HG03196 (cell line): ENCODE data around the gene RAB26.

Experiments used
- ATAC-seq: cut with Tn5 transposase; IDR thresholded peaks from one replicate; pipeline ENCODE4 v1.9.1; 2021; ENCODE audit not compliant: unreplicated experiment

RAB26 gene

DNA sequence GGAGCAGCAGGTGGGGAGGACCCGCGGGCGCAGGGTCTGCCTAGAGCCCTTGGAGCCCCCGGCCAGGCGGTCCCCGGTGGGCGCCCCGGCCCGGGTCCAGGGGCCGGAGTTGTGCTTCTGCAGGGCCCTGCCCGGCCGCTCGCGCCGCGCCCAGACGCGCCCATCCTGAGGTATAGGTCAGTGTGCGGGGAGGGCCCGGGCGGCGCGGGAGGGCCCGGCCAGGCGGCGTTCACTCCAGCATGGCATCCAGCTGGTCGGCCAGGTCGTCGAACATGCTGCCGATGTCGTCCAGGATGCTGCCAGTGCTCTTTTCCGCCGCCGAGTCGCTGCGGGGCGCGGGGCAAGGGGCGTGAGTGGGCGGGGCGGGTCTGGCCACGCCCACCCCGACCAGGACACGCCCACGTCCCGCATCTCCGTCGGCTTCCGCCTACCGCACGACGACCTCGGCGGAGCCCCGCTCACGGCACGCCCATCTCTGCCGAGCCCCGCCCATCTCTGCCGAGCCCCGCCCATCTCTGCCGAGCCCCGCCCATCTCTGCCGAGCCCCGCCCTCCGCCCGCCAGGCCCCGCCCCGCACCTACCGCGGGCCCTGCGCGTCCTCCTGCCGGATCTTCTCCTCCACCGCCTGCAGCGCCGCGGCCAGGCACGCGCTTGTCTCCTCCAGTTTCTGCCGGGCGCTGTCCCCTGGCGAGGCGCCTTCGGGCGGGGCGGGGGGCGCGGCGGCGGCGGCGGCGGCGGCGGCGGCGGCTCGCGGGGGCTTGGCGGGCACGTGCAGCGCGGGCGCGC lies 30.1 kb downstream of the RAB26 start:
- no peak for ATAC-seq

DNA sequence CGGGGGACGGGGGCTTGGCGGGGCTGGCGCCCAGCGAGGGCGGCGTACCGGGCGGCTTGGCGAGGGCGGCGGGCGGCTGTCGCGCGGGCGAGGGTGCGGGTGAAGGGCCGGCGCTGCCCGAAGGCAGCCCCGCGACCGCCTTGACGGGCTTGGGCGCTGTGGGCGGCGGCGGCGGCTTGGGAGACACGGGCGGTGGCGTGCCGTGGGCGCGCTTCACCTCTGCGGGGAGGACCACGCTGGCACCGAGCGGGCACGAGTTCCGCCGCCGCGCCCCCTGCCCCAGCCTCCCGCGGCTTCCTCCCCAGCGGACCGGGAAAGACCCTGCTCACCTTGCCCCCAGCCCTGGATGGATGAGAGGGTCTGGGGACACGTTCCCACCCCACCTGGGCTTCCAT lies 30.7 kb downstream of the RAB26 start:
- ATAC-seq, result no peak

DNA sequence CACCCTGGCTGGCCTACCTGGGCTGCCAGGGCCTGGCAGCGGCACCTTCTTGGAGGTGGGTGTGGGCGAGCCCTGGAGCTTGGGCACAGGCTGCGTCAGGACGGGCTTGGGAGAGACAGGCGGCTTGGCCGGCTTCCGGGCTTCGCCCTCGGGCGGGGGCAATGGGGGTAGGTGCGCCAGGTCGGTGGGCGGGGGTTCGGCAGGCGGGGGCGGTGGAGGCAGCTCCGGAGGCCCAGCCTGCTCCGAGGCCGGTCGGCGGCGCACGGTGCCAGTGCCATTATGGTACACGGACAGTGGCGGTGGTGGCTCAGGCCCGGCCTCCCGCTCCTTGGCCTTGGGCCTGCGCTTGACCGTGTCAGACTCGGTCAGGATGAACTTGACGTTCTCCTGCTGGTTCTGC lies 31.2 kb downstream of the RAB26 start:
- no peak for ATAC-seq

DNA sequence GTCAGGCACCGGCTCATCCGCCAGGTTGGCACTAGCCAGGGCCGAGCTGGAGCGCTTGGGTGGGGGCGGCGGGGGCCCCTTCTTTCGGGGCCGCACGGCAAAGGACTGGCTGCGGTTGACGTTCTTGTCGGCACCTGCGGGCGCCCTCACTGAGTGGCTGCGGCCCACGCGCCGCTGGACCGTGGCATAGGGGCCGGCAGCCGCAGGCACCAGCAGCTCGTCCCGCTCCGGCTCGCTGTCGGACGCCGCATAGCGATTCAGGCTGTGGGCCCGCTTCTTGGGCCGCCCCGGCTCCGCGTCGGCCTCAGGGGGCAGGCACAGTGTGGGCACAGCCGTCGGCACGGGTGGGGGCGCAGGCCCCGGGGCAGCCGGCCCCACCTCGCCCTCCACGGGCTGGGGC lies 32.0 kb downstream of the RAB26 start:
- no peak for ATAC-seq

DNA sequence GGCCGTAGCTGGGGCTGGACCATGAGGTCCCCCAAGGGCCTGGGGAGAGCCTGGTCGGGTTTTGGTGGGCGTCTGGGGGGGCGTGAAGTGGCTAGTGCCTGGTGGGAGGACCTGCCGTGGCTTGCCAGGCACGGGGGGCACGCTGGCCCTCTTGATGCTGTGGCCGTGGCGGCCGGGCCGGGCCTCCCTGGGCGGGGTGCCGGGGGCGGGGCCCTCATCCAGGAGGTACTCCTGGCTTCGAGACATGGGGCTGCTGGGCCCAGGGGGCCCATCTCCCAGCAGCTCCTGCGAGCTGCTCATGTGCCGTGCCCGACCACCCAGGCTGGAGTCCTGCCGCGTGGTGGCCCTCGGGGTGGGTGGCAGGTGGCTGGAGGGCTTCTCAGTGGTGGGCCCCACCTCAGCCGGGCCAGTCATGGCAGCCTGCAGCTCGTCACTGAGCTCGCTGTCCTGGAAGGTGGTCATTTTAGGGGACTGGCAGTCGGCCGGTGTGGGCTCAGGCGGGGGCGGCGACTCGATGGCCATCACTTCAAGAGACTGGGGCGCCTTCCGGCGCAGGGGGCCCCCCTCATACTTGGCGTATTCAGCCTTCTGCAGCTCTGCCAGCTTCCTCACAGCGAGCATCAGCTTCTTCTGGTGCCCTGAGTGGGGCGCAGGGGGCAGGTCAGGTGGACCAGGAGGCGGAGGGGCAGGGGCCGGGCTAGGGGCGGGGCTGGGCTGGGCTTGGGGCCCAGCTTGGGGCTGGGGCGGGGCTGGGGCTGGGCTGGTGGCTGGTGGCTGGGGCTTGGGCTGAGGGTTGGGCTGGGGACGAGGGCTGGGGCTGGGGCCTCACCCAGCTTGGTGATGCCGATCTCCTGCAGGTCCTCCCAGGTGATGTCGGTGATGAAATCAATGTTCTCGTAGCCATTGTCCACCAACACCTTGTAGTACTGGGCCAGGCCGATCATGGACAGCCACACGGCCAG lies 32.8 kb downstream of the RAB26 start:
- no peak for ATAC-seq

- no peak for ATAC-seq
These were observed 33.5 kb downstream of the RAB26 start for GRCh38 chr16:2181952-2182351.

DNA sequence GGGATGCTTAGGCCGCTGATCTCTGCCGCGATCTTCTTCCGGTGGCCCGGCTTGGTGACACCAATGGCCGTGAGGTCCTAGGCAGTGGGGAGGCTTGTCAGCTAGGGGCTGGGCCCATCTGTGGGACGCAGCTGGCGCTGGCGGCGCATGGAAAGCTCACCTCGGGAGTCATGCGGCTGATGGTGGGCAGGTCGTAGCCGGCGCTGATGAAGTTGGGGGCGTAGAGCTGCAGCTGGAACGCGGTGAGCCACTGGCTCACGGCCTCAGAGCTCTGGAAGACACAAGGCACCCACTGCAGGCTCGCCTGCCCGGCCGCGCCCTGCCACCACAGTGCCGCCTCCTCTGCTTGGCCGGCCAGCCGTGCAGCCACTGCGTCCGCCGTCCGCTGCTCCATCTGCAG lies 35.2 kb downstream of the RAB26 start:
- ATAC-seq, result no peak

DNA sequence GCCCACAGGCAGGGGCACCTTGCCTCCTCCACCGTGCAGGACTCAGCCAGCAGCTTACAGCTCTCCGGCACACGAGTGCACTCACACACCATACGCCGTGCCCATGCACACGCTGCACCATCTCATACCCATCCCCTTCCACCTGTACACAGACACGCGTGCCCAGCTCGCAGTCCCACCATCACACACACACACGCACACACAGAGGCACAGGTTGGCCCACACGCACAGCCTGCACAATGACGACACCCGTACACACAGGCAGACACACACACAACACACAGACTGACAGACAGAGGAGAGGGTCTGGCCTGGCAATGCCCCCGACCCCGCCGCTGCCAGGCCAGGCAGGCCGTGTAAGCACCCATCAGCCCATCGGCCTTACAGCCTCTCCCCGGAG lies 35.9 kb downstream of the RAB26 start:
- no peak for ATAC-seq

DNA sequence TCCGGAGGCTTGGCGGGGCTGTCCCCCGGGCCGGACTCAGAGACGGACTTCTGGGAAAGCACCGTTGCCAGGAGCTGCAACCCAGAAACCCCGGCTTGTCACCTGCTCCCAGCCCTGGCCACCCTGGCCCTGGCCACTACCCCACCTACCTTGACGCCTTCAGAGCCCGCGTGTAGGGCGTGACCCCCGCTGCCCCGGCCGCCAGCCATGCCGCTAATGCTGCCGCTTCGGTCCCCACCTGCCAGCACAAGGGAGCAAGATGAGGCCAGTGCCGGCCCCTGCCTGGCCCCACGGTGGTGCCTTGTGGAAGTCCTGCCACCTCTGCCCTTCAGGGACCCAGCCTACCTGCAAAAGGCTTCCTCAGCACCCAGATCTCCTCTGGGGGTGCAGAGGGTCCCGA lies 36.5 kb downstream of the RAB26 start:
- no peak for ATAC-seq

GRCh38 chr16:2186064-2186463 lies 37.6 kb downstream of the RAB26 start:
- ATAC-seq, result no peak

DNA sequence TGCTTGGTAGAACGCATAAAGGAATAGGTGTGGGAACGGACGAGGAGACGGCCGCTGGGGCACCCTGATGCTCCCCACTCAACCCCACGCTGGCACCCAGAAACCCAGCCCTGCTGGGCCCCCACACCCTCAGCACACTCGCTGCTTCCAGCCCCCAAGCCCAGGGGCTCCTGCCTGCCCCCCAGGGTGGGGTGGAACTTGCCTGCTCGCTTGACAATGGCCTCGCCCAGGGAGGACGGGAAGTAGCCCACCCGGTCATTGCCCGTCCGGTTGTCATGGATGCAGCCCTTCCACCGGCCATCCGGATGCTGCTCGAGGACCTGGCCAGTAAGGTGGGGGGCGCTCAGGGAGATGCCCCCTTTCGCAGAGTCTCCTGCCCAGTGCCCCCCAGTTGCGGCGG lies 38.1 kb downstream of the RAB26 start:
- no peak for ATAC-seq

DNA sequence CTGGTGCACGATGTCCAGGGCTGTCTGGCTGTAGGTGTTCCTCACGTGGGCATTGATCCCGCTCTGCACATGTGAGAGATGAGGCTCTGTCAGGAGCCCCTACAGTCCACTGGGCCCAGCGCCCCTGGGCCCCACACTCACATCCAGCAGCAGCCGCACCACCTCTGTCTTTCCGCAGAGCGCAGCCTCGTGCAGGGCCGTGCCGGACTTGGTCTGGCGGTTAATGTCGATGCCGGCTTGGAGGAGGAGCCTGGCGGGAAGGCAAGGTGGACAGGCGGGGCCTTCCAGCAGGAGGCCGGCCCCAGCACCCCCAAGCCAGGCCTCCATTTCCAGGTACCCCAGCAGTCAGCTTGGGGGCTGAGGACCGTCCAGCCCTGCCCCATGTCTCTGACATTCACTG lies 38.8 kb downstream of the RAB26 start:
- ATAC-seq, result no peak

- ATAC-seq, result no peak
These were observed 40.0 kb downstream of the RAB26 start for GRCh38 chr16:2188395-2188794.

DNA sequence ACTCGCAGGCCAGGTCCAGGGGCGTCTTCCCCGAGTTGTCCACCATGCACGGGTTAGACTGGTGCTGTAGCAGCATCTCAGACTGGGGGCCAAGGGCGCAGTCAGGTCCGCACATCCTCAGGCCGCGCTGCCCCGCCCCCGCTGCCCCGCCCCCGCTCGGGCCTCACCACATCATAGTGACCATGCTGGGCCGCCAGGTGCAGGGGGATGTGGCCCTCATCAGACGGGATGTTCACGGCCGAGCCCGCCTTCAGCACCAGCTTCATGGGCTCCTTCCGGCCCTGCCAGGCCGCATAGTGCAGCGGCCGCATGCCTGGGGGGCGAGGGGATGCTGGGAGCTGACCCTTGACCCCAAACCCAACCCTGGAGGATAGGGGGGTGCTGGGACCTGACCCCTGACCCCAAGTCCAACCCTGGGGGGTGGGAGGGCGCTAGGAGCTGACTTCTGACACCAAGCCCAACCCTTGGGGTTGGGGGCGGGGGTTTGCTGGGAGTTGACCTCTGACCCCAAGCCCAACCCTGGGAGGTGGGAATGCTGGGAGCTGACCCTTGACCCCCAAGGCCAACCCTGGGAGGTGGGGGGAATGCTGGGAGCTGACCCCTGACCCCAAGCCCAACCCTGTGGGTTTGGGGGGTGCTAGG lies 40.9 kb downstream of the RAB26 start:
- no peak for ATAC-seq

- ATAC-seq, result no peak
These were observed 41.7 kb downstream of the RAB26 start for GRCh38 chr16:2190002-2190658.

- ATAC-seq, result no peak
These were observed 42.4 kb downstream of the RAB26 start for GRCh38 chr16:2190659-2191445.

- no peak for ATAC-seq
These were observed 43.0 kb downstream of the RAB26 start for GRCh38 chr16:2191446-2191706.

- ATAC-seq, result no peak
These were observed 45.9 kb downstream of the RAB26 start for GRCh38 chr16:2194166-2194834.

DNA sequence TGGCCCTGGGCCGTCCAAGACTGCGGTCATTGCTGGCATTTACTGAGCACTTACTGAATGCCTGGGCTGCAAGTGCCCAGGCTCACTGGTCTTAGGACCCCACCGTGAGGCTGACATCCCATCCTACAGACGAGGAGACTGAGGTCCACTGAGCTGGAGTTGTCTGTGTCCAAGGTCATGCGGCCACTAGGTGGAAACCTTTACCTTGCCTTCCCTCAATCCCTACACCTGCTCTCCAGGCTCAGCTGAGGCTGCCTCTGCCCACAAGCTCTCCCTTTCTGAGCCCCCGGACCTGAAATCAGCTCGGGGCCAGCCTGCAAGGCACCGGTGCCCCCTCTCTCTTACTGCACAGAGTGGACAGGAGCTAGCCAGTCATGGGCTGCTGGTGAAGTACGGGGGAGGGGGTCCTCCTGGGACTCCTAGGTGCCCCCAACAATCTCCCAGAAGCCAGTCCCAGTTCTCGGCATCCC lies 46.5 kb downstream of the RAB26 start:
- no peak for ATAC-seq
